HG03045 (cell line): ENCODE results near the gene PTPRD.

Experiments
- ATAC-seq: cut with Tn5 transposase; IDR thresholded peaks from one replicate; pipeline ENCODE4 v1.9.1; 2021; ENCODE audit warnings: mild to moderate bottlenecking, moderate library complexity; ENCODE audit not compliant: unreplicated experiment

Gene PTPRD

GRCh38 chr9:10208691-10209069 is 404.1 kb downstream of the PTPRD start:
- ATAC-seq: no peak

DNA sequence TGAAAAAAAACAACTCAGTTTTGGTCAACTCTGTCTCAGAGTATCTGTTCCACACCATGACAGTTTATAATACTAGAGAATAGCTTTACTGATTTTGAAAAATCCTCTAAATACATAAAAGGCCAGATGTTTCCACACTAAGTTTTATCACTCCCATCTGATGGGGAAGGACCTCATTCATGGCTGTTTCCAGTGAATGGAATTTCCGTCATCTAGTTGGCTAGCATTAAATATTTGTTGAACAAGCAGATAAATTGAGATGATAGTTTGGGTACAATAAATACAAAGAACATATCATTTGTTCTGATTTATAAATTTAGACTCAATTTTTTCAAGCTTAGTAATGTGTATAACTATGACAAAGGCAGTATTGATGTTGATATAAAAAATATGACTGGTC is 408.5 kb downstream of the PTPRD start:
- ATAC-seq: no peak

DNA sequence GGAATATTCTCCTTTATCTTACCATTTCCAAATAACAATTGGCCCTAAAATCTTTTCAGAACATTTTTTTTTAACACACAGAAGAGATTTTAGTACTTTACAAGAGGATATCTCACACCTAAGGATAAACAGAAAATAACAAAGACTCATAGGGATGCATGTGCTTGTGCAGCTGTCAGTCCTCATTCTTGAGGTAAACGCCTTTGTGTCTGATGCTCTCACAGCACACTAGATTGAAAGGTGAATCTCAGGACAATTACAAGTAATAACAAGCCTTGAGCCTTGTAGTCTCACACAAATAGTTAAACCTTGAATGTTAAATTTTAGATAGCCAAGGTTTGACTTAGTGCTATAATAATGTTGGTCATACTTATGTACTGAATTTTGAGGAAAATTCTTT is 439.2 kb downstream of the PTPRD start:
- ATAC-seq: no peak

DNA sequence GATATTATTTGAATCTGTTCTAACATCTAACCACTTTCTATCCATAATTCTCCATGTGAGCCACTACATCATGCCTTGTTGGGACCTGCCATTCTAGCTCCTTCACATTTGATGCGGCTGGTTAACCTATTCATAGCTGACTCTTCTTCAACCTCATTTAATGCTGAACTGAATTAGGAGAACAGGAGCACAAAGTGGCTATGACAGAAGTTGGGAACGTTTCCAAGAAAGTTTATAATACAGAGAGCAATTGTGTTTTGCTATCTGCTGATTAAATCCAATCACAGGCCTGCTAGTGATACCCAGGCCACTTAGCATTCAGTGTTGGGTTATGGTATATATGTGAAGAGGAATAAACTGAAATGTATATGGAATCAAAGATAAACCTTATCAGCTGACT is 440.3 kb downstream of the PTPRD start:
- ATAC-seq: no peak

GRCh38 chr9:10168241-10168640 is 444.6 kb downstream of the PTPRD start:
- no peak for ATAC-seq

DNA sequence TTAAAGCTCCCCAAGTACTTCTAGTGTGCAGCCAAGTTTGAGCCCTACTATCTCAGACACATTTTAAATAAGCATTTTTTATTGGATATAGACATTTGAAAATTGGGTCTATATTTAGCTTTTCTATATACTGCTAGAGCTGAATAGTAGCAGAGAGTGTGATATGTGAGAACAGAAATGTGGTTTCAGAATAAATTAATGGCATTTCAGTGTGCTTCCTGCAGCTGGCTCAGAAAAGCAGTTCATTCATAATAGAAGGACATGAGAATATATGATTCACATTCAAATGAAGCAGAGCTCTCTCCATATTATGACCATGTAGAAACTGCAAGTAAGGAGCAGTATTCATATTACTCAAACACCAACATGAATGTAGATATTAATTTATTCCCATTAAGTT is 464.0 kb downstream of the PTPRD start:
- no peak for ATAC-seq

GRCh38 chr9:10146517-10147331 is 466.1 kb downstream of the PTPRD start:
- no peak for ATAC-seq

DNA sequence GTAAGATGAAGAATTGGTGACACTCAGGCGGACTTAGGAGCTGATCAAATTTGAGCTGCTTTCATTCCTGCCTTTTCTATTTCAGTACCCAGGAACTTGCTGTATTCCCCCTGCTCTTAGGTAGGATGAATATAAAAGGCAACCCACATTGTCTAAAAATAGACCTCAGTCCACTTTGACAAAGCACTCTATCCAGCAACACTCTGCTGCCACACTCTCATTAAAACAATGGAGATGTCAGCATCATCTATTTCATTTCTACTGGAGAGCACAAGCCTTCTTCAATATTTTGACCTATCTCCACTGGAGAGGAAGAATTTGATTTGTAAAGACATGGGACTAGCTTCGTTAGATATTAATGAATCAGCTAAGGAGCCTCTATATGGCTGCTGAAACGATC is 468.4 kb downstream of the PTPRD start:
- no peak for ATAC-seq

DNA sequence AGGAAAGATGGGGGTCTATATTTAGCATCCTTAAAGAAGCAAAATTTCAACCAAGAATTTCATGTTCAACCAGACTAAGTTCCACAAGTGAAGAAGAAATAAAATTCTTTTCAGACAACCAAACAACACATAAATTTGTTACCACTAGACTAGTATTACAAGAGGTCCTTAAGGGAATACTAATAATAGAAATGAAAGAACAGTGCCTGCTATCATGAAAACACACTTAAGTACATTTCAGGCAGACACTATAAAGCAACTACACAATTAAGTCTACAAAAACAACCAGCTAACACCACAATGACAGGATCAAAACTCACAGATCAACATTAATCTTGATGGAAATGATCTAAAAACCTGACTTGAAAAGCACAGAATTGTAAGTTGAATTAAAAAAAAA is 477.2 kb downstream of the PTPRD start:
- ATAC-seq: no peak

GRCh38 chr9:10134266-10134665 is 478.5 kb downstream of the PTPRD start:
- ATAC-seq: no peak

DNA sequence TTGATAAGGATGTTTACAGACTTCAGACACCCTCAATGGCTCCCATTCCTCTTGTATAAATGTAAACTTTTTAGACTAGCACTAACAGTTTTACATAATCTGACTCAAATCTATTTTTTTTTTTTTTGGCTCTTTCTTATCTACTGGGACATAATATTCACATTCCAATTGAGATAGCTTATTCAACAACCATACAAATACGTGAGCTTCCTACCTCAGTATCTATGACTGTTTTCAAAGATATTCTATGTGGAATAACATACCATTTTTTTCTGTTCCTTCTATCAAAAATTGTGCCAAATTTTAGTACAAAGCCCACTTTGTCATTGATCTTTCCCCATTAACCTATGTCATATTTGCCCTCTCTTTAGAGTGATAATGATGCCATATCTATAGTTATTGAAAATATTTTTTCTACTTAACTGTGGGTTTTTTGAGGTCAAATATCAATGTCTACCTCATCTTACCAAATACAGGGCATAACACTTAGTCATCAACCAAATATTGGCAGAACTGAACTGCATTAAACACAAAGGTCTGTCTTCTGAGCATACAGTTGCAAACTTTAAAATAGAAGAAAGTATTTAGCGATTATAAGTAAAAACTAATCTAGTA is 482.6 kb downstream of the PTPRD start:
- ATAC-seq: no peak

- ATAC-seq: no peak
Observed at GRCh38 chr9:10127867-10128266, 484.9 kb downstream of the PTPRD start.

DNA sequence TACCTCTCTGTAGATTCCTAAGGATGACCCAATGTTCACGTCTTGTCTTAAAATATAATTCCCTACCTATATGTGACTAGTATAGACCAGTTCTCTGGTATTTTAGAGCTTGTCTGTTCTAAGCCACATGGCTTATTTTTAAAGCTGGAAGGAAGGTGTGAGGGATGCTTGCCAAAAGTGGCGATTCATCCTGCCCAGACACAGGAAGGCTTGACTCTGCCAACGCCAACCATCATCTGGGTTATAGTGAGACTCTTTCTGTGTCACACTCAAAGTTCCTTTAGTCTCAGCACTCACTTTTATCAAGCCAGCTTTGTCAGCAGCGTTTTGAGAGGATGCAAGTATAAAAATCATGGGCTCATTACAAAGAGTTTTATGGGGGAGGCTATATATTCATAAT is 500.0 kb downstream of the PTPRD start:
- no peak for ATAC-seq

GRCh38 chr9:10112070-10112469 is 500.7 kb downstream of the PTPRD start:
- no peak for ATAC-seq

- ATAC-seq: no peak
Observed at GRCh38 chr9:10108815-10109214, 504.0 kb downstream of the PTPRD start.

- ATAC-seq: no peak
Observed at GRCh38 chr9:10104774-10105173, 508.0 kb downstream of the PTPRD start.

DNA sequence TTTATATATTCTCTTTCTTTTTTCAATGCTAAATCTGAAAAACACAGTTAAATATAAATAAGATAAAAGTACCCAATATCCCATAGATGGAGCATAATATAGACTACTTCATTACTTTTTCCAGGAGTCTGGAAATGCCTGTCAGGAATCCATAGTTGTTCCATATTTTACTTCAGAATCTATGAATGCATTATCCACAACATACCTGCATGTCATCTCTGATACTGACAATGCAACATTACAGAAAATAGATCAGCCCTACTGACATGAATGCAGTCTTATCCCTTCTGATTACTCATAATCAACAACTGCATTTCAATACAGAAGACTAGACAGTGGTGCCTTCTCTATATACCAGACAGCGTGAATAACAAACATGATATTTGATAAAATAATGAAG is 517.6 kb downstream of the PTPRD start:
- no peak for ATAC-seq

DNA sequence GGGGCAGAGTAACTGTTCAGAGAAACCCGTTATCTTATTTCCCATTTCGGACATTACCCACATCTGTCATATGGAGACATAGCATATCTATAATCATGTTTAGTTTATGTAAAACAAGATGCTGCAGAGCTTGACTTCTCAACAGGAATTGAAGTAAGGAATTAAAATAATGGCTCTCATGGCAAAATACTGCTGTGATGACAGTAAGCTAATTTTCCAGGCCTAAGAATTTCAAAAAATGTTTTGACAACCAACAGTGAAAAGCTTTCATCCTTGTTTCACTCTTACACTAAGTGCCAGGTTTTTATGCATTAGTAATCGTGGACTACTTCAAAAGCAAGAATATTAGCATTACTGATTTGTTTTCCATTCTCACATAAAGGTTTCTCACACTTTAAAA is 518.2 kb downstream of the PTPRD start:
- no peak for ATAC-seq

- ATAC-seq: no peak
Observed at GRCh38 chr9:10080012-10080411, 532.8 kb downstream of the PTPRD start.

DNA sequence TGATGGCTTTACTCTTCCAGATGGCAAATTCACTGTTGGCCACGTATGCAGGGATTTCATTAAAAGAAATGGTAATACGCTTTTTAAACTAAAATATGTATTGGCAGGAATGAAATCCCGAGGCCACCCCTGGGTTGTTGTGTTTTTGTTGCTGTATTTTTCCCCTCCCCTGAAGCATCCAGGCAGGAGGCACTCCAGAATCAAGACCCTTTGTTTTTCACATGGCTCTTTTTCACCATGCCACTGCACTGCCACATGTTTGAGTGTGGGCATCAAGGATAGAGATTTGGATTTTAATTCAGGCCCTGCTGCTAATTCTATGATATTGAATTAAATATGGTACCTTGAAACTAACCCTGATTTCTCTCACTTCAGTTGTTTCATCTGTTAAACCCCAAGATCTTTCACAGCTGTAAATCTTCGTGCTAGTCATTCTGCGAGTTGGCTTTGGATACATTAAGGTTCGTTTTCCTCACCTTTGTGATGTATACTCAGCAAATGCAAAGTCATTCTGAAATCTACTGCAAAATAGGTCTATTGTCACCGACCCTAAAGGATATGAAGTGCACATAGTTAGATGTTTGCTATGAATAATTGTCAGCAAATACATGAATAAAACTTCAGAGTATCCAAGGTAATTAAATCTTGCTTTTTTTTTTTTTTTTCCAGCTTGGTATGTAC is 533.4 kb downstream of the PTPRD start:
- ATAC-seq: no peak

- no peak for ATAC-seq
Observed at GRCh38 chr9:10071579-10071978, 541.2 kb downstream of the PTPRD start.
